Limb (tissue), 2 donors: ENCODE results near the gene FMN2.

Experiments used
- DNase-seq, 2 donors: peaks; one replicate each; pipeline ENCODE4 v3.0.0-alpha.2; 2016; ENCODE audit errors: extremely low spot score in 2 of 2

Gene FMN2

DNA sequence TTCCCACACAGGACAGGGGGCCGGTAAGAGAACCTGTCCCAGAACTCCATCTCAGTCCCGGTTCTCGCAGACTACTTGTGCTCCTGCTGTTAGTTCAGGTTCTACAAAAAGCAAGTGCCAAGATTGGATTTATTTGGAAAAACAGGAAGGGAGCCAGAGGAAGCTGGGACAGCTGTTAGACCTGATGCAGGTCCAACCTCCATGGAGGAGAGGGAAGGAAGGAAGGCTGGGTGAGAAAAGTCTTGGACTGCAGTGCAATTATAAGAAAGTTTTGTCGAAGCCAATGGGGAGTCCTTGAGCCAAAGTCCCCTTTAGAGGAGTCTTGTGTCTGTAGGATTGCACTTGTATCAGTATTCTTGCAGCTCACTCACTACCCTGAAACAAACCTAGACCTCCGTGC, 329.1 kb downstream of the FMN2 start:
- no peak for DNase-seq

DNA sequence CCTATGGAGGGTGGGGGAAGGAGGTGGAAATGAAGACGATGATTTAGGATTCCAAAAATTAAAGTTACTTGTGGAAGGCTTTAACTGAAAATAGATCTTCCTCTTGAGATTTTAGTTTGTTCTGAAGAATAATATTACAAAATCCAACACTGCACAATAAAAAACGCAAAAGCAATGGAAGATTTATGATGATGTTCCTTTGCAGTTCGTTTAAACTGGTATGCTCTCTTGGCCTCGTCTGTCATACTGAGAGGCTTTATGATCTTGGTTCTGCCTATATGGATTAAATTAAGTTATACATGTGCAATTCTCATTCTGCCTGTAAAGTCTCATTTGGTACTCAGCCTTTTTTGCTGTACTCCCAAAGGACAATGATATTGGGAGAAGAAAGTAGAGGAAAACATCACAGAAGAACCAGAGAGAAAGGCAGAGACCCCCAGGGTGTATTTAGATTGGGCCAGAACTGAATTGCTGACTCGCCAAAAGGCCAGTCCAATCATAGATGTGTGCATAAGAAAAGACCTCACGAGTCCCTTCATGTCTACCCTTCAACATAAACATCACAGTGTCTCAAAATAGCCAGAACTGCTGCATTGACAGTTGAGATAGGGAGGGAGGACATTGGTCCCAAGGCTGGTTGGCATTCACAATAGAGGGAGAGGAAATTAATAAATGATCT, 331.7 kb downstream of the FMN2 start:
- peak in 1 of 2 donors; percentile 28 for DNase-seq

DNA sequence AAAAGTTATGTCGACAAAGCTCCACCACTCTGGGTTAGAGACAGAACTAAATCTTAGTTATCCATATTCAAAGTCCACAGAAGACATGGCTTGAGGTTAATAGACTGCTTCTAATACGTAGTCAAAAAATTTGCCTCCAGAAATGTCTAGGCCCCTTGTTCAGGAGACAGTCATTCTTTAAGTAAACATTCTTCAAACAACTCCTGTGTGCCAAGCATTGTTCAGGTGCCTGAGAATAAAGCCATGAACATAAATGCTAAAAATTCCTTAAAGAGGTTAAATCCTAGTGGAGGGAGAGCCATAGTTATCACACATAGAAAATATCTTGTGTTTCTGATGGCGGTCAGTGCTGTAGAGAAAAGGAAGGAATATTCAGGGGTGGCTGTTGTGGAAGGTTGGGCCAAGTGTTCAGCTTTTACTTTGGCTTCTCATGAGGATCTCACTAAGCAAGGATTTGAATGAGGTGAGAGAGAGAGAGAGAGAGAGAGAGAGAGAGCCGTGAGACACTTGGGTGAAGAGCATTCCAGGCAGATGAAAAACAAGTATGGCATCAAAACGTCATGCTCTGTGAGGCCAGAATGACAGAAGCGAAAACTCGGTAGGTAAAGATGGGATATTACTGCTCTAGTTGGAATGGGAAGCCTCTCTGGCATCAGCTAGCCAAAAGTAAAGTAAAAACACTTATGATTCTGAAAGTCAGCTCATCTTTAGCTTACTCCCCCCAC, 333.2 kb downstream of the FMN2 start:
- no peak for DNase-seq

DNA sequence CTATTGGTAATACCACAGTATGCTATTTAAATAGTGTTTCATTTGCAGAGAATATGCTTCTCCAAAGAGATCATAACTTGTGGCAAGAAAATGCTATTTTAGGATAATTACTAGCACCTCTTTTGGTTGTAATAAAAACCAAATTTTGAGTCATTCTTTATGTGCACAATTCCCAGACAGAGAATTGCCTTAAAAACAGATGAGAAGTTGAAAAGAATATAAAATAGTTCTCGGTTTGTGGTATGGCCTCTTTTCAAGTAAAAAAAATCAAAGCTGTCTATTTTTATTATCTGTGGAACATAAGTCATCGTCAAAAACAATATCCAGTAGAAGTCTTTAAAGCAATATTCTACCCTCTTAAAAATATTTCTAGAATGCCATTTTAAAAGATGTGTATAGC, 334.4 kb downstream of the FMN2 start:
- no peak for DNase-seq

DNA sequence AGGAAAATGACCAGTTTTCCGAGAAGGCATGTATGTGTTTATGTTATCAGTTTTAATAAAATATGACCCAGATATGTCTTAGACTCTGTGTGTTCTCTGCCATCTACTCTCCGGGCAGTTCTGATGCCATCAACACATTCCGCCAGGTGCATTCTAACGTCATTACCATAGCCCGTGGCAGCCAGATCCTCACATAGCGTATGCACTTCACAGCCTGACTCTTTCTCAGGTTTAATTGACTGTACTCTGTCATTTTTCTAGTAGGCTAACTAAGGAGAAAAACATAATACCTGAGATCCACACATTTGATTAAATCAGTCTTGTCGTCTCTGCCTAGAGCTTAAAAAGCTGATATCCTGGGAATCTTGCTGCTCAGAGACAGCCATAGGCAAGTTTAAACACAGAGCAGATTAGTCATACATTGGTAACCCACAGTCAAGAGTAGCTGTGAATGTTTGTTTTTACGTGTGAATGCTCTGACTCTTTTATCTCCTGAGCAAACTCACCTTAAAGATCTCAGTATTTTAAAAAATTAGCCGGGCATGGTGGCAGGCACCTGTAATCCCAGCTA, 344.4 kb downstream of the FMN2 start:
- no peak for DNase-seq

DNA sequence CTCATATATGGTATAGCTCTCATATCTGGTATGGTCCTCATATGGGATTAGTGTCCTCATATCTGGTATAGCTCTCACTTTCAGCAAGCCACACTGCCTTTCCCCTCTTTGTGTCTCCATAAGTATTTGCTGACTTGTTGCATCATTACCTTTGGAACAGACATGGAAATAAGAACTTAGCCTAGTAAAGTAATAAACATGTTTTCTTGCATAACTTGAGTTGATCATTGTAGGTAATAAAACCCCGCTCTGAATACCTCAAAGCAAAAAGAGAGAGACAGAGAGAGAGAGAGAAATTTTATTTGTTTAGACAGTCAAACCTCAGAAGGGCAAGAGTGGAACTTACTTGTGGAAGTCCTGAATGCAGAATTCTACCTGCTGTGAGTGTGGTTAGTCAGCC, 350.0 kb downstream of the FMN2 start:
- DNase-seq, result no peak

DNA sequence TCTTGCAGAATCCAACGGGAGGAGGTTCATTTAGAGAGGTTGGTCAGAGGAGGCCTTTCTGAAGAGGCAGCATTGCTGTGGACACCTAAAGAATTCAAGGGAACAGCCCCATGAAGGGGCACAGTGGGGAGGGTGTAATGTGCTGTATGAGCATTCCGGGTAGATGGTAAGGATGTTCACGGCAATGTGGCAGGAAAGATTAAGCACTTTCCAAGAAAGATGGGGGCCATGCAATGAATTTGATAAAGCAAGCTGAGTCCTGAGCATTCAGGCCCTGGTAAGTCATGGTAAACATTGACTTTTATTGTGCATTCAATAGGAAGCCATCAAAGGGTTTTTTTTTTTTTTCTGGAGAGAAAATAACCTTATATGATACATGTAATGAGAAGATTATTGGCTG, 353.7 kb downstream of the FMN2 start:
- no peak for DNase-seq

DNA sequence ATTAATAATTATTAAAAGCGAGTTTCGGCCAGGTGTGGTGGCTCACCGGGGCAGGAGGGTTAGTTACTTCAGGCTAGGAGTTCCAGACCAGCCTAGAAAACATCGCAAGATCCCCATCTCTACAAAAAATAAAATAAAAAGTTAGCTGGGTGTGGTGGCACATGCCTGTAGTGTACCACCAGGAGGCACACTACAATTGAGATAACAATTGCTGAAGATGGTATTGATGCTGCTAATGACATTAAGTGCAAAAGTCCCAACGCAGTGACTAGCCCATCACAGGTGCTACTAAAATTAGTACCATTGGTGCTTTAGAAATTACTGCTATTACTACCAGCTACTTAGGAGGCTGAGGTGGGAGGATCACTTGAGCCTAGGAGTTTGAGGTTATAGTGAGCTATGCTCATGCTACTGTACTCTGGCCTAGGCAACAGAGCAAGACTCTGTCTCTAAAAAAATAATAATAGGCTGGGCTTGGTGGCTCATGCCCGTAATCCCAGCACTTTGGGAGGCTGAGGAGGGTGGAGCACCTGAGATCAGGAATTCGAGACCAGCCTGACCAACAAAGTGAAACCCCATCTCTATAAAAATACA, 363.6 kb downstream of the FMN2 start:
- no peak for DNase-seq

DNA sequence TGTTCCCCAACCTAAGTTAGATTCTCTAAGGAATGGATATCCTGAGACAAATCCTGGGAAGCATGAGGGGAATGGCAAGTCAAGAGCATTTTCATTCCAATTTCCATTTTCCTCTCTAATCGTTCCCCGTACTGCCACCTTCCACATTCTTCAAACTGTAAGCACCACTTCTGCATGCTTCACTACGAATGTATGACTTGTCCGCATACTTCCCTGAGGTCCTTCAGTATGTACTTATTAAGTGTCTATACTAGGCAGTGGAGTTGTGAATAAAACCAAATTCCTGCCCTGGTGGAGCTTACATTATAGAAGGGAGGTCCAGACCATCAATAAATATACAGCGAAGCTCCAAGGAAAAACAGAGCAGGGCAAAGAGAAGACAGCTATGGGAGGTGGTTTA, 365.5 kb downstream of the FMN2 start:
- DNase-seq, result no peak

DNA sequence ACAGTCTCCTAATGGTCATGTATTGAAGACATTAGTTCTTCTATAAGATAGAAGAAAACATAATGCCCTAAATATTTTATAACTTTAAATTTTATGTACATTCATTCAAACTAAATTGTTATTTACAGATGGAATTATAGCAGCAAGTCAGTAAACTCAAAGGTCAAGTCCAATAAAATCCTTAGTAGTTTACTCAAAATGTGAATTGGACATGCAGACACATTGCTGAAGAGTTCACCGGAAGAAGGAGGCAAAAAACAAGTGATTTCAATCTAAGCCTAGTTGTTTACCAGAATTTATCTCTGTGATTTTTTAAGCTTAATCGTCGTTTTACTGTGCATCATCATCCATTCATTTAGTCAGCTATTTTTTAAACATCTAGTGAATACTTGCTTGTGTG, 370.6 kb downstream of the FMN2 start:
- DNase-seq, result no peak

DNA sequence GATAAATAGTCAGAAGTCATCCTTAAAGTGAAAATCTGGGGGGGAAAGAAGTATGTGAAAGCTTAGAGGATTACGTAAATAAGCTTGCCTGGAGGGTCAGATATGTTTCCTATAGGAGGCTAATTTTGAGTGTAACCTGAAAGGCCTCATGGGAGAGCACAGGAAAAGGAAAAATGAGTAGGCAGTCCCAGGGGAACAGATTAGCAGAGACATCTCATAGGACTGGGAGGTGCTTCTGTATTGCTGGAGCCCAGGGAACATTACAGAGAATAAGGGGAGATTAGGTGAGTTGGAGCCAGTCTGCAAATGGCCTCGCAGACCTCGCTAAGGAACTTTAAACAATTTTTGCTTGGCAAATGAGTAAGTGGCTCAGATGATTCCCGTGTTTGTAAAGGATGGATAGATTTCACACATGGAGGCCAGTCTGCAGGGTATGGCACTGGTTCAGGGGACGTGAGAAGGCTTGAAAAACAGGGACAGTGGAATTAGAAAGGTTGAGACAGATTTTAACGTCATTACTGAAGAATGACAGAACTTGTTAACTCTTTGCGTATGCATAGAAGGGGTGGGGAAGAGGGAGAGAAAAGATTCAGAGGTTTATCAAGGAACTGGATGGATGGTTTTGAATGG, 371.2 kb downstream of the FMN2 start:
- DNase-seq, result no peak

DNA sequence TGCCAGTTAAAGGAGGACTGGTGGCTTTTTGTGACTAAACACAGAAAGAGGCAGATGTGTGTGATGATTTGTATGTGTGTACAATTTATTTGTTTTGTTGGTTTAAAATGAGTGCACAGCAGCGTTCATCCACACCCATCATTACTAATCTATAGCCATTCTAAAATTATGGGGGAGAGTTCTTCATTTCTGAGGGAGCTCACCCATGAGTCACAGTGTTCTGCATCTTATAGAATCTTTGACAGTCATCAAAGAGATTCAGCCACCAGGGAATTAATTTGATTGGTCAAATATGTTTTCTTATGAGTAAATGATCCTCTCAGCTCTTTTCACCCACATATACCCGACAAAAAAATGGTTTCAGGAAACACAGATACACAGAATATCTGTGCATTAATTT, 372.4 kb downstream of the FMN2 start:
- no peak for DNase-seq

DNA sequence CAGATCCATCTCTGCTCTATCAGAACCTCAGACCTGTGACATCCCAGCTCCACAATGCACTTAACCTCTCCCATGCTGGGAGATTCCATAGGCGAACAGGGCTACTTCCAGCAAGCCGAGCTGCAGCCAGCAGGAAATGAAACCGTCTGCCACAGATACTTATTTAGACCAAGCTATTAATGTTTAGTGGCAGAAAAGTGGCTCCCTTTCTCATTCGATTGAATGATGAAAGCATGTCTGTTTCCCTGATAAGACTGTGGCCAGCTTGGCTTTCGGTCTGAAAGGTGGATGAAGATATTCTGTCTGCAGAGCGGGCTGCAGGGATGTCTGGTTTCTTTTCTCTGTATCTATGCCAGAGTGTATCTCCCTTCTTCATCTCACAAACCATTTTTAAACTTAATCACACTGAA, 373.9 kb downstream of the FMN2 start:
- DNase-seq, result no peak

DNA sequence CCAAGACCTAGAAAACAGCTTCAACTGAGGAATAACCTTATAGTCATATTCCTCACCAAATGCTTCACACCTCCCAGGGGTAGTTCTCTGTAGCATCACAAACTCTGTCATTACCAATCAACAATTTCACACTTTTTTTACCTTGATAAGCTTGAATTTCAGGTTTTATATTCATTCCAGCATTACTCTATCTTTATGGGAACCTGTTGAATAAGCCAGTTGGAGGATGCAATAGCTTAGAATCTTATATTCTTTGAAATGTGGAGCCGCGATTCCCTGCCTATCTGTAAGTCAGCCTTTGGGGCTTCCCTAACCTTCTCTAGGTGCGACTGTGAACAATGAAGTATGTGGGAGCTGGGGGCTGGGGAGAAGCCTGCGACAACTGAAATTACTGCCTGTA, 374.8 kb downstream of the FMN2 start:
- DNase-seq, result no peak

DNA sequence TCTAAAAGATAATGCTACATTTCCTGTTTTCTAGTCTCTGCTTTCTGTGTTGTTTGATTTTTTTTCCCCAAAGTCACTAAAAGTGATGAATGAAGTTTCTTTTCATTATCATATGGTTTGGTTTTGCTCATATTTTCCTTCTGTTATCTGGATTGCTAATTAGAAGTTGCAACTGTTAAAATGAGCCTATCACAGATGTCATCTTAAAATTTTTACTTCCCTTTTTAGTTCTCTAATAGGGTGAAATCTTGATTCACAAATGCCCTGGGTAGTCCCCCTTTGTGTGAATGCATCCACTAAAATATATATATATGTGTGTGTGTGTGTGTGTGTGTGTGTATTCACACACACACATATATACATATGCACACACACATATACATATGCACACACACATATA, 376.2 kb downstream of the FMN2 start:
- no peak for DNase-seq

DNA sequence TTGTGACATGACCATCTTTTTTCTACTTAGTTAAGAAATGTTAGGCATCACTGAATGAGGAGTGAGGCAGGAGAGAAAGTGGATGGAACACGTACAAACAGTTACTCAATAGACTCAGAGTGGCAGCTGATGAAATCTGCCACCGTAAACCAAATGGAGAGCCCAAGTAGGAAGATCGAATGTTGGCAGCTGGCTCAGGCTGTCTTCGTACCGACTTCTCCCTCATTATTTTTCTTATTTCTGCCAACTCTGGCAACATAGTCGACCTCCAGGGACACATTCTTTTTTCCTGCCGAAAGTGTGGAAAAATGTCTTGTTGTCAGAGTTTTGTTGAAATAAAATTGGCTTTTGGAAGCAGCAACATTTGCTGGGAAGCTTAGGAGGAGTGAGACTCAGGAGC, 377.0 kb downstream of the FMN2 start:
- DNase-seq, result peak in 1 of 2 donors; percentile 40

DNA sequence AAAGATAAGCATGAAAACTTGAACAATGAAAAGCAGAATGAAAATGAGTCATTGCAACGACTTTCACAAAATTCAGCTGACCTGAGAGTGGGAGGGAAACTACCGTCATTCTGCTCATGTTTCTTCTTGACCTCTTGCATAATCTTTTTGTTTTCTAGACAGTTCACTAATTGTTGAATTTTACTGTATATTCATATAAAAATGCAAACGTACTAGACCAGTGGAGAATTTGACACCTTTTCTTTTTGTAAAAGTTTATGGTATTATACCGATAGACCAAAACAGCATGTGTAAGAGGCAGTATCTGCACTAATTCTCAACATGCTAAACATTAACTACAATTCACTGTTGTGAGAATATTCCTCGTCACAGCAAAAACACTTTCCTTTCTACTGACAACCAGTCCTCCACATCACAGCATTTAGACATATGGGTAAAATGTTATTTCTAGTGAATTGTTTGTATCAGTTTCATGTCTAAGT, 382.5 kb downstream of the FMN2 start:
- no peak for DNase-seq

DNA sequence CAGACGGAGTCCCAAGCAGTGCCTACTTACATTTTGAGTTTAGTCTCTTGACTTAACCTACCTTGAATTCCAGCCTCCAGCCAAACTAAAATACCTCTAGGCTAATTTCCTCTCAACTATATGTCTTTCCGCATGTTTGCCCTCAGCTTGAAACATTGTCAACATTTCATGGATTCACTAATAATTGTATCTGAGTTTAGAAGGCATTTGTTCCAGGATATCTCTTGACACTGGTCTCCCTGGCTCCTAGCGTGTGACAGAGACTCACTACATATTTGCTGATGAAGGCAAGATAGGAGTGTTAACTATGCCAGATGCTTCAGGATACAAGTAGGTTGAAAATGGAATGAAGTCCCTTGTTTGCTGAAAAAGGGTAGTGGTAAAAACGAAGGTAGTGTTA, 384.1 kb downstream of the FMN2 start:
- DNase-seq, result no peak

DNA sequence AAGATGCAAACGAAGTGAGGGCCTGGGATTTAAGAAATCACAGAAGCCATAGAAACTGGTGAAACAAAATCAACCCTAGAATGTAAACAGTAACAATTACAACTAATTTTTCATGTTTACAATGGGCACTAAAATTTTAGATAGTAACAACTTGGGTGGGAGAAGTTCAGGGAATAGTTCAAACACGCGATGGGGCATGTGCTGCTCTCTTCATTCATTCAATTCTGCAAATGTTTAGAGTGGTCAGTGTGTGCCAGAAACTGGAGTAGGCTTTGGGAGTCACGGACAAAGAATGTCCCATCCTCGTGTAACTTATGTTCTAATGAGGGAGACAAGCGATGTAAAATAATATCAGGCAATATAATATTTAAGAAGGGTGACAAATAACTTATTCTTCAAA, 386.9 kb downstream of the FMN2 start:
- no peak for DNase-seq

DNA sequence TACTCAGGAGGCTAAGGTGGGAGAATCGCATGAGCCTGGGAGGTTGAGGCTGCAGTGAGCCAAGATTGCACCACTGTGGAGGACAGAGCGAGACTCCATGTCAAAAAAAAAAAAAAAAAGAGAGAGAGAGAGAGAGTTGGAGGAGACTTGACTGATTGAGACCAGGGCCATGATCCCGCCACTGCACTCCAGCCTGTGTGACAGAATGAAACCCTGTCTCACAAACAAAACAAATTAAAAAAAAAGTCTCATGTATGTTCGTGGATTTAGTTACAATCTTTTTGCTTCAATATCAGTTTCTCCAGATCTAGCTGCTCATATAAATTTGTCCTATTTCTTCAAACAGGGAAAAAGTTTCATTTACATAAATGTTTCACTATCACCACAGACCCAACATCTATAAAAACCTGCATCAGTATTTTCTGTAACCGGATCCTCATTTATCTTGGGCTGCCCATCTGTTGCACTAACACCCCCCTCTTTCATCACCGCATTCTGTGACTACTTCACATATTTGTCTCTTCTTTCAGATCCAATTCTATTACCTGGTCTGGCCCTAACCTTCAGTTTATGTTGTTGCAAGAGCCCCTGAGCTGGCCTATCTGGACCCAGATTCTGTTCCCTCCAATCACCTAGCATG, 393.2 kb downstream of the FMN2 start:
- no peak for DNase-seq

DNA sequence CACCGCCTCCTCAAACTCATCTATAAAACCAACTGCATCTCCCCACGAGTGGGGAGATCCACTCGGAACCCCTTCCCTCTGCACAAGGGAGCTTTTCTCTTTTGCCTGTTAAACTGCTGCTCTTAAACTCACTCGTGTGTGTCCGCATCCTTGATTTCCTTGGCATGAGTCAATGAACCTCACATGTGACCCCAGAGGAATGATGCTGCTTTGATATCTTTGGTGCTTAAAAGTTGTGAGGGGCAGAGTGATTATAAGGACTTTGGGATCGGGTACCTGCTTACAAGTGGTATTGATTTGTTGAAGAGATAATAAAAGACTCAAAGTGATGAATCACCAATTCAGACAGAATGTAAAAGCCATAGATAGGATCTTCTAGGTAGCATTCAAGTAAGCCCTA, 394.9 kb downstream of the FMN2 start:
- DNase-seq, result no peak

DNA sequence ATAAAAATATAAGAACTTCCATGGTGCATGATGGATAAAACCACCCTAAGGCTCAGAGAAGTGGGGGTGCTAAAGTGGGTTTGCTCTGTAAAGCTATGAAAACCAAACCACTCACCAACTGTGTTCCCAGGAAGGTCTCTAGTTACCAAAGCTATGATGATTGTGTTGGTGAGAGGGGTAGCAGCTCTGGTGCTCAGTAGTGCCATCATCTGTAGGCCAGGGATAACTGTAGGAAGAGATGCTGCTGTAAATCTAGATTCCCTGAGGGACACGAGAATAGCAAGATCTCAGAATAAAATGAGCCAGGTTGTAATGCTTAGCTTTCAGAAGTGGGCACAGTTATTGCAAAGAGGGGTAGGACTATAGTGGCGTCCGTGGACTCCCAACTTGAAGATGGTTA, 395.8 kb downstream of the FMN2 start:
- DNase-seq, result no peak
